DND-41 (cell line): ENCODE results near the gene CALY.

ENCODE experiments used
- ATAC-seq: fragments of 200-7000 bp; cut with Tn5 transposase; 3 replicates; pipeline ENCODE4 v1.9.1; 2021; ENCODE audit warnings: low read depth; ENCODE audit not compliant: insufficient read depth
- DNase-seq: peaks from one replicate; pipeline ENCODE4 v3.0.0-alpha.2; 2020
- H2AFZ ChIP-seq: 2 replicates; pipeline ENCODE4 v1.6.0; 2012; ENCODE audit warnings: low read depth, low read length
- H3K27ac ChIP-seq: 2 replicates; pipeline ENCODE4 v1.5.1; 2012; ENCODE audit warnings: low read length, inconsistent platforms
- H3K27me3 ChIP-seq: fragments of 200-600 bp; sonication (generic); 2 replicates; pipeline ENCODE4 v1.6.0; 2012; ENCODE audit warnings: low read length, mild to moderate bottlenecking, inconsistent platforms; ENCODE audit not compliant: insufficient read depth, poor library complexity
- H3K36me3 ChIP-seq: 2 replicates; pipeline ENCODE4 v1.5.1; 2012; ENCODE audit warnings: low read length, inconsistent platforms; ENCODE audit not compliant: insufficient read depth
- H3K4me1 ChIP-seq: 2 replicates; pipeline ENCODE4 v1.5.1; 2012; ENCODE audit warnings: mild to moderate bottlenecking, low read length; ENCODE audit not compliant: insufficient read depth
- H3K4me2 ChIP-seq: 2 replicates; pipeline ENCODE4 v1.6.0; 2012; ENCODE audit warnings: mild to moderate bottlenecking, moderate library complexity, low read length, inconsistent platforms; ENCODE audit not compliant: insufficient read depth
- H3K4me3 ChIP-seq, 2 experiments: fragments of 200-600 bp in 1 of 2; shearing (Covaris generic) in 1 of 2; 2 replicates each; pipeline ENCODE4 v1.5.1; 2012 to 2016; ENCODE audit warnings: inconsistent platforms in 2 of 2, low read length in 2 of 2, mild to moderate bottlenecking in 2 of 2, low read depth in 1 of 2, moderate library complexity in 1 of 2
- H3K79me2 ChIP-seq: 2 replicates; pipeline ENCODE4 v1.6.0; 2012; ENCODE audit warnings: low read length, inconsistent platforms; ENCODE audit not compliant: insufficient read depth
- H3K9ac ChIP-seq: 2 replicates; pipeline ENCODE4 v1.6.0; 2012; ENCODE audit warnings: low read depth, mild to moderate bottlenecking, inconsistent platforms, low read length, moderate library complexity
- H3K9me3 ChIP-seq: 2 replicates; pipeline ENCODE4 v1.5.1; 2012; ENCODE audit warnings: low read length, moderate library complexity, mild to moderate bottlenecking, inconsistent platforms; ENCODE audit not compliant: insufficient read depth, severe bottlenecking
- H4K20me1 ChIP-seq: 2 replicates; pipeline ENCODE4 v1.6.0; 2012; ENCODE audit warnings: low read length; ENCODE audit not compliant: insufficient read depth
- CTCF ChIP-seq: IDR thresholded peaks from 2 replicates; pipeline ENCODE4 v1.5.1; 2012; ENCODE audit warnings: borderline replicate concordance, low read length, moderate library complexity, mild to moderate bottlenecking; ENCODE audit not compliant: poor library complexity, severe bottlenecking; ENCODE audit errors: extremely low read depth
- EZH2 ChIP-seq: IDR thresholded peaks from 3 replicates; pipeline ENCODE4 v1.6.1; 2012; ENCODE audit warnings: borderline replicate concordance, low read depth, mild to moderate bottlenecking, moderate library complexity, low read length, inconsistent platforms; ENCODE audit not compliant: severe bottlenecking

Gene CALY

GRCh38 chr10:133276100-133276434 is 60.6 kb downstream of the CALY start:
- peaks cover 8% of the 10 kb centered on the region for H4K20me1 ChIP-seq

GRCh38 chr10:133275684-133276092 is 61.0 kb downstream of the CALY start:
- Histone ChIP-seq H3K4me1 (no peaks in the 10 kb centered on the region), H2AFZ (no peak overlapping the region), H4K20me1 (peaks cover 8% of the 10 kb centered on the region), H3K36me3 (peaks cover 23% of the 10 kb centered on the region), H3K4me3 (no peak overlapping the region), H3K79me2 (no peaks in the 10 kb centered on the region), H3K9me3 (no peaks in the 10 kb centered on the region), H3K27ac (no peak overlapping the region), H3K4me2 (no peak overlapping the region), H3K27me3 (no peaks in the 10 kb centered on the region), H3K9ac (no peak overlapping the region)
- TF ChIP-seq CTCF (no peak), EZH2 (no peak)
- ATAC-seq (no peak), DNase-seq (no peak)

More at GRCh38 chr10:133276100-133276434, 60.6 kb downstream of the CALY start:
- no peaks in the 10 kb centered on the region for H3K4me1 ChIP-seq
- no peaks in the 10 kb centered on the region for H3K27me3 ChIP-seq
- no peak overlapping the region for H2AFZ ChIP-seq
- no peak for ATAC-seq
- no peak overlapping the region for H3K4me2 ChIP-seq
- H3K36me3 ChIP-seq, result peaks cover 23% of the 10 kb centered on the region
- no peaks in the 10 kb centered on the region for H3K9me3 ChIP-seq
- no peaks in the 10 kb centered on the region for H3K79me2 ChIP-seq
- TF ChIP-seq EZH2, result no peak
- TF ChIP-seq CTCF, result no peak
- no peak overlapping the region for H3K27ac ChIP-seq
- DNase-seq, result no peak
- H3K9ac ChIP-seq, result no peak overlapping the region
- no peak overlapping the region for H3K4me3 ChIP-seq

- Histone ChIP-seq H3K4me3 (no peak overlapping the region), H3K9ac (no peak overlapping the region), H3K27me3 (no peaks in the 10 kb centered on the region), H2AFZ (no peak overlapping the region), H3K4me2 (no peak overlapping the region), H3K9me3 (no peaks in the 10 kb centered on the region), H3K79me2 (no peaks in the 10 kb centered on the region), H3K36me3 (peaks cover 23% of the 10 kb centered on the region), H3K4me1 (no peaks in the 10 kb centered on the region), H4K20me1 (peaks cover 4% of the 10 kb centered on the region; the same call in 1 of the 2 replicates), H3K27ac (no peak overlapping the region)
- no peak for DNase-seq
- TF ChIP-seq CTCF (no peak), EZH2 (no peak)
- ATAC-seq, result no peak
These were observed 61.7 kb downstream of the CALY start for GRCh38 chr10:133274751-133275683.
